ENCODE data around the gene COPRS.

- TF ChIP-seq CTCF (IDR thresholded peaks at IDR 0.05) (no peak), POLR2A (IDR thresholded peaks at IDR 0.05) (no peak)
Measured at GRCh38 chr17:31824766-31825360, 34.2 kb downstream of the COPRS start.

Measured in testis (tissue), 2 donors.